GM12878 (cell line): ENCODE data around the gene ABCA13. TPM values are rescaled to one million over a fixed set of nuclear protein-coding genes. Genes with fewer than 3 reads are reported as not detected.

Experiments
- ATAC-seq: fragments of 200-7000 bp; cut with Tn5 transposase; 3 replicates; pipeline ENCODE4 v1.9.1; 2020; ENCODE audit warnings: mild to moderate bottlenecking, moderate library complexity
- BruUV-seq: library from RNA; stranded (reverse); fragments of 400-500 nt; replicated peaks from 2 replicates; lab custom pipeline; 2021; lab: Mats Ljungman, UMichigan
- CTCF ChIA-PET: fragments of 300-600 bp; sonication (Branson Sonifier 250); formaldehyde crosslinking; extraction: SDS; loops from one replicate; lab custom pipeline; 2021; ENCODE audit warnings: inconsistent platforms; lab: Yijun Ruan, JAX
- POLR2A ChIA-PET: fragments of 350-600 bp; formaldehyde crosslinking; extraction: SDS; loops from one replicate; lab custom pipeline; 2021; ENCODE audit warnings: inconsistent platforms; lab: Charles Lee
- RAD21 ChIA-PET: fragments of 300-600 bp; sonication (Branson Sonifier 250); formaldehyde crosslinking; loops from one replicate; lab custom pipeline; 2023; ENCODE audit warnings: antibody characterized with exemption; ENCODE audit not compliant: unreplicated experiment; lab: Charles Lee
- SMC1A ChIA-PET: fragments of 300-600 bp; sonication (Branson Sonifier 250); formaldehyde crosslinking; loops from one replicate; lab custom pipeline; 2023; ENCODE audit not compliant: unreplicated experiment, uncharacterized antibody; lab: Charles Lee
- DNase-seq: peaks from one replicate; pipeline ENCODE4 v3.0.0-alpha.2; 2011; ENCODE audit warnings: low read depth, low spot score
- FAIRE-seq: peaks from 3 replicates; lab custom pipeline; 2011; peaks lifted over from hg19 to GRCh38; lab: Jason Lieb, UNC
- H2AFZ ChIP-seq: 2 replicates; pipeline ENCODE4 v1.6.0; 2011; ENCODE audit warnings: low read depth, low read length, control low read depth; ENCODE audit not compliant: control insufficient read depth
- H3K27ac ChIP-seq: 2 replicates; pipeline ENCODE4 v1.5.1; 2011; ENCODE audit warnings: control low read depth; ENCODE audit not compliant: control insufficient read depth, insufficient read depth
- H3K27me3 ChIP-seq, 2 experiments: replicated peaks in 1 of 2; 2 replicates each; pipeline versions ENCODE4 v1.6.0 to v1.6.1; 2011; ENCODE audit warnings: low read length in 1 of 2; ENCODE audit not compliant: control insufficient read depth in 2 of 2, insufficient read depth in 2 of 2
- H3K36me3 ChIP-seq, 2 experiments: 2 replicates each; pipeline ENCODE4 v1.5.1; 2011; ENCODE audit warnings: low read length in 1 of 2; ENCODE audit not compliant: control insufficient read depth in 2 of 2, insufficient read depth in 2 of 2
- H3K4me1 ChIP-seq: 2 replicates; pipeline ENCODE4 v1.6.1; 2011; ENCODE audit warnings: mild to moderate bottlenecking, low read length, moderate library complexity, mixed read lengths; ENCODE audit not compliant: control insufficient read depth, insufficient read depth
- H3K4me2 ChIP-seq: 2 replicates; pipeline ENCODE4 v1.6.0; 2011; ENCODE audit warnings: control low read depth; ENCODE audit not compliant: control insufficient read depth, insufficient read depth
- H3K4me3 ChIP-seq: fragments of 200-600 bp; sonication (generic); 2 replicates; pipeline ENCODE4 v1.5.1; 2016
- H3K79me2 ChIP-seq: 2 replicates; pipeline ENCODE4 v1.6.0; 2011; ENCODE audit warnings: low read length; ENCODE audit not compliant: control insufficient read depth, insufficient read depth
- H3K9ac ChIP-seq: 2 replicates; pipeline ENCODE4 v1.8.0; 2011; ENCODE audit warnings: low read length, control low read depth, mixed read lengths; ENCODE audit not compliant: control insufficient read depth, insufficient read depth
- H3K9me3 ChIP-seq: replicated peaks from 3 replicates; pipeline ENCODE4 v1.5.1; 2011; ENCODE audit warnings: mild to moderate bottlenecking, low read length; ENCODE audit not compliant: control insufficient read depth, insufficient read depth
- H4K20me1 ChIP-seq: 2 replicates; pipeline ENCODE4 v1.6.0; 2011; ENCODE audit not compliant: control insufficient read depth, insufficient read depth
- GATAD2B ChIP-seq: fragments of 450-650 bp; conservative IDR thresholded peaks from 2 replicates; pipeline ENCODE4 v1.6.1; 2017; ENCODE audit warnings: low read depth, mild to moderate bottlenecking, moderate library complexity
- HDAC6 ChIP-seq: fragments of 200-600 bp; sonication (generic); IDR thresholded peaks from one replicate; pipeline ENCODE4 v1.8.0; 2017; ENCODE audit warnings: antibody characterized with exemption; ENCODE audit not compliant: unreplicated experiment
- JUNB ChIP-seq: IDR thresholded peaks from 2 replicates; pipeline ENCODE4 v1.6.1; 2016; ENCODE audit warnings: antibody characterized with exemption, mild to moderate bottlenecking
- MYB ChIP-seq: fragments of 150-350 bp; IDR thresholded peaks from 2 replicates; pipeline ENCODE4 v1.6.1; 2014; ENCODE audit warnings: mild to moderate bottlenecking, low read depth, low read length, borderline replicate concordance
- PML ChIP-seq: IDR thresholded peaks from 2 replicates; pipeline ENCODE4 v1.6.1; 2012; ENCODE audit warnings: low read length, inconsistent platforms
- RUNX3 ChIP-seq: IDR thresholded peaks from 2 replicates; pipeline ENCODE4 v1.6.1; 2012; ENCODE audit warnings: low read length, inconsistent platforms
- SMAD5 ChIP-seq: IDR thresholded peaks from 2 replicates; pipeline ENCODE4 v1.6.1; 2016; ENCODE audit warnings: antibody characterized with exemption, low read depth
- SMARCA5 ChIP-seq: fragments of 450-650 bp; IDR thresholded peaks from 2 replicates; pipeline ENCODE4 v1.6.1; 2017; ENCODE audit warnings: mild to moderate bottlenecking
- SP1 ChIP-seq: IDR thresholded peaks from one replicate; pipeline ENCODE4 v1.6.1; 2011; ENCODE audit warnings: low read depth, low read length
- WGBS: methylation state at CpG from one replicate; pipeline ENCODE4 v1.1.6; 2016; ENCODE audit warnings: low lambda C conversion rate; ENCODE audit not compliant: insufficient replicate concordance, insufficient coverage; ENCODE audit errors: missing lambda C conversion rate; 5-methylcytosine and 5-hydroxymethylcytosine counted together
- in situ Hi-C: fragments of 300-500 bp; cut with MboI; formaldehyde crosslinking; loops from 9 replicates; pipeline ENCODE4 v1.14.3; 2018; ENCODE audit warnings: mixed read lengths
- intact Hi-C: fragments of 100-400 bp; cut with micrococcal nuclease; formaldehyde crosslinking; loops from one replicate; pipeline ENCODE4 v1.14.2; 2022; ENCODE audit not compliant: unreplicated experiment
- polyA plus RNA-seq, 11 experiments: library from polyadenylated mRNA; depleted of rRNA in 4 of 11; unstranded in 6 of 11; stranded (reverse) in 5 of 11; fragments of >200 nt; fragmentation: Nextera tagmentation in 4 of 11; fragmentation: Illumina TruSeq in 1 of 11; extraction: Ambion mirVana in 4 of 11; extraction: Trizol in 1 of 11; gene quantifications; 1 replicate in 1 of 11; 2 replicates in 10 of 11; pipeline versions ENCODE4 v1.2.1 to v1.2.3, GENCODE V29; 2011 to 2016; ENCODE audit warnings: inconsistent platforms in 2 of 11, missing spikeins in 2 of 11, low read depth in 1 of 11
- total RNA-seq, 4 experiments: library from RNA; depleted of rRNA in 3 of 4; stranded (reverse); fragments of >200 nt in 3 of 4; fragmentation: Illumina TruSeq in 1 of 4; extraction: Trizol in 1 of 4; gene quantifications; 2 replicates each; pipeline versions ENCODE4 v1.2.1 to v1.2.3, GENCODE V29; 2013 to 2021
- TF ChIP-seq, protein P1 (sequence below): fragments of 450-650 bp; IDR thresholded peaks from 2 replicates; pipeline ENCODE4 v1.6.1; 2017; ENCODE audit warnings: borderline replicate concordance
- TF ChIP-seq, protein P2 (sequence below): fragments of 150-350 bp; IDR thresholded peaks from 2 replicates; pipeline ENCODE4 v1.6.1; 2014; ENCODE audit warnings: mild to moderate bottlenecking, low read depth, low read length
- TF ChIP-seq, protein P3 (sequence below): fragments of 450-650 bp; formaldehyde crosslinking; IDR thresholded peaks from 2 replicates; pipeline ENCODE4 v1.5.0; 2022; ENCODE audit warnings: mild to moderate bottlenecking, missing genetic modification characterization

The ABCA13 gene
- total and polyA plus RNA-seq, 10 of the 15 experiments (the other 5 are each of a cell fraction or from before 2014, with no cell fraction given): under 0.01 to 0.98 (median 0.04) TPM; not detected in 2

DNA sequence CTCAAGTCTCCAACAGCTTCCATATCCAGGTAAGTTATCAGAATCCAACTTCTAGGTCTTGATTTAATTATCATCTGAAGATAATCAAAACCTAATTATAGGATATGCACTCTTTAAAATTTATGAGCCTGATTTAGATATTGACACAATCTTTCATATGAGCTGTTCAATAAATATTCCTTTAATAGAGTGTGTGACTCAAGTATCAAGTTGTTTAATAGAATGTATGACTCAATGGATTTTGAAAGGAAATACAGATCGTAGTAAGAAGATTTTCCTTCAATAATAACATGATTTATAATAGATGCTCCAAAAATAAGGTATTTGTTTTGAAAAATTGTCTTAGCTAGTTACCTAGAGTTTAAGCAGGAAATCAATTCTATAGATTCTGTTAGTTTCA, 97.8 kb downstream of the ABCA13 start:
- ChIA-PET SMC1A (interaction anchor here (1.4 kb wide), 1 partner anchor 14 kb away, joined by 5 read pairs; no protein-coding TSS in a partner anchor), CTCF (interaction anchor here (1.2 kb wide), 1 partner anchor 14 kb away, joined by 3 read pairs; no protein-coding TSS in a partner anchor), RAD21 (interaction anchor here (0.7 kb wide), 1 partner anchor 108 kb away, joined by 3 read pairs; no protein-coding TSS in a partner anchor), POLR2A (interaction anchor here (0.7 kb wide), 1 partner anchor 171 kb away, joined by 3 read pairs; no protein-coding TSS in a partner anchor)
- Histone ChIP-seq H3K4me1 (no peaks in the 10 kb centered on the region), H3K9ac (no peak overlapping the region), H3K9me3 (no peaks in the 10 kb centered on the region), H2AFZ (no peak overlapping the region), H4K20me1 (no peaks in the 10 kb centered on the region), H3K4me3 (no peak overlapping the region), H3K79me2 (no peaks in the 10 kb centered on the region), H3K36me3 (no peaks in the 10 kb centered on the region), H3K27ac (no peak overlapping the region), H3K4me2 (no peak overlapping the region), H3K27me3 (no peaks in the 10 kb centered on the region)
- no peak for ATAC-seq
- intact Hi-C loops: no loop called here
- DNase-seq: no peak
- in situ Hi-C loops: no loop called here
- BruUV-seq: no TSS peak
- FAIRE-seq: no peak
- no peak for TF ChIP-seq MYB
- TF ChIP-seq GATAD2B: no peak
- no peak for TF ChIP-seq SMAD5
- WGBS: 0% methylated on average over 1 of the region's 1 CpG

DNA sequence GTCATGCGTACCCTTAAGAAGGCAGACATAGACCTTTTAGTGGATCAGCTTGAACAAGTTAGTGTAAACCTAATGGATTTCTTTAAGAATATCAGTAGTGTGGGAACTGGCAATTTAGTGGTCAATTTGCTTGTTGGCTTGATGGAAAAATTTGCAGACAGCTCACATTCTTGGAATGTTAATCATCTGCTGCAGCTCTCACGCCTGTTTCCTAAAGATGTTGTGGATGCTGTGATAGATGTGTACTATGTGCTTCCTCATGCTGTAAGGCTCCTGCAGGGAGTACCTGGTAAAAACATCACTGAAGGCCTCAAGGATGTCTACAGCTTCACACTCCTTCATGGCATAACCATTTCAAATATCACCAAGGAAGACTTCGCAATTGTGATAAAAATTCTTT, 103.4 kb downstream of the ABCA13 start:
- Histone ChIP-seq H3K9me3 (no peaks in the 10 kb centered on the region), H3K79me2 (no peaks in the 10 kb centered on the region), H3K4me1 (no peaks in the 10 kb centered on the region), H3K27me3 (peaks cover 0 to 2% of the 10 kb centered on the region in 2 experiments; a peak in 1 of 4 replicates), H4K20me1 (no peaks in the 10 kb centered on the region), H3K27ac (no peak overlapping the region), H3K4me3 (no peak overlapping the region), H3K36me3 (no peaks in the 10 kb centered on the region), H3K4me2 (no peak overlapping the region), H2AFZ (no peak overlapping the region), H3K9ac (no peak overlapping the region)
- SMC1A ChIA-PET: interaction anchor here (0.6 kb wide), 1 partner anchor 203 kb away, joined by 3 read pairs; no protein-coding TSS in a partner anchor
- DNase-seq (no peak), ATAC-seq (no peak), FAIRE-seq (no peak)
- intact Hi-C loops (no loop called here), in situ Hi-C loops (no loop called here)
- RAD21 ChIA-PET: no interaction called here
- CTCF ChIA-PET: no interaction called here
- 33% methylated on average over 3 of the region's 3 CpGs for WGBS
- BruUV-seq: no TSS peak
- TF ChIP-seq, protein P1, sequence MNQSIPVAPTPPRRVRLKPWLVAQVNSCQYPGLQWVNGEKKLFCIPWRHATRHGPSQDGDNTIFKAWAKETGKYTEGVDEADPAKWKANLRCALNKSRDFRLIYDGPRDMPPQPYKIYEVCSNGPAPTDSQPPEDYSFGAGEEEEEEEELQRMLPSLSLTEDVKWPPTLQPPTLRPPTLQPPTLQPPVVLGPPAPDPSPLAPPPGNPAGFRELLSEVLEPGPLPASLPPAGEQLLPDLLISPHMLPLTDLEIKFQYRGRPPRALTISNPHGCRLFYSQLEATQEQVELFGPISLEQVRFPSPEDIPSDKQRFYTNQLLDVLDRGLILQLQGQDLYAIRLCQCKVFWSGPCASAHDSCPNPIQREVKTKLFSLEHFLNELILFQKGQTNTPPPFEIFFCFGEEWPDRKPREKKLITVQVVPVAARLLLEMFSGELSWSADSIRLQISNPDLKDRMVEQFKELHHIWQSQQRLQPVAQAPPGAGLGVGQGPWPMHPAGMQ: no peak
- TF ChIP-seq, protein P2, sequence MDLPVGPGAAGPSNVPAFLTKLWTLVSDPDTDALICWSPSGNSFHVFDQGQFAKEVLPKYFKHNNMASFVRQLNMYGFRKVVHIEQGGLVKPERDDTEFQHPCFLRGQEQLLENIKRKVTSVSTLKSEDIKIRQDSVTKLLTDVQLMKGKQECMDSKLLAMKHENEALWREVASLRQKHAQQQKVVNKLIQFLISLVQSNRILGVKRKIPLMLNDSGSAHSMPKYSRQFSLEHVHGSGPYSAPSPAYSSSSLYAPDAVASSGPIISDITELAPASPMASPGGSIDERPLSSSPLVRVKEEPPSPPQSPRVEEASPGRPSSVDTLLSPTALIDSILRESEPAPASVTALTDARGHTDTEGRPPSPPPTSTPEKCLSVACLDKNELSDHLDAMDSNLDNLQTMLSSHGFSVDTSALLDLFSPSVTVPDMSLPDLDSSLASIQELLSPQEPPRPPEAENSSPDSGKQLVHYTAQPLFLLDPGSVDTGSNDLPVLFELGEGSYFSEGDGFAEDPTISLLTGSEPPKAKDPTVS: no peak
- TF ChIP-seq SP1: no peak
- no peak for TF ChIP-seq JUNB
- no peak for TF ChIP-seq HDAC6
- TF ChIP-seq SMARCA5: no peak
- TF ChIP-seq, protein P3, sequence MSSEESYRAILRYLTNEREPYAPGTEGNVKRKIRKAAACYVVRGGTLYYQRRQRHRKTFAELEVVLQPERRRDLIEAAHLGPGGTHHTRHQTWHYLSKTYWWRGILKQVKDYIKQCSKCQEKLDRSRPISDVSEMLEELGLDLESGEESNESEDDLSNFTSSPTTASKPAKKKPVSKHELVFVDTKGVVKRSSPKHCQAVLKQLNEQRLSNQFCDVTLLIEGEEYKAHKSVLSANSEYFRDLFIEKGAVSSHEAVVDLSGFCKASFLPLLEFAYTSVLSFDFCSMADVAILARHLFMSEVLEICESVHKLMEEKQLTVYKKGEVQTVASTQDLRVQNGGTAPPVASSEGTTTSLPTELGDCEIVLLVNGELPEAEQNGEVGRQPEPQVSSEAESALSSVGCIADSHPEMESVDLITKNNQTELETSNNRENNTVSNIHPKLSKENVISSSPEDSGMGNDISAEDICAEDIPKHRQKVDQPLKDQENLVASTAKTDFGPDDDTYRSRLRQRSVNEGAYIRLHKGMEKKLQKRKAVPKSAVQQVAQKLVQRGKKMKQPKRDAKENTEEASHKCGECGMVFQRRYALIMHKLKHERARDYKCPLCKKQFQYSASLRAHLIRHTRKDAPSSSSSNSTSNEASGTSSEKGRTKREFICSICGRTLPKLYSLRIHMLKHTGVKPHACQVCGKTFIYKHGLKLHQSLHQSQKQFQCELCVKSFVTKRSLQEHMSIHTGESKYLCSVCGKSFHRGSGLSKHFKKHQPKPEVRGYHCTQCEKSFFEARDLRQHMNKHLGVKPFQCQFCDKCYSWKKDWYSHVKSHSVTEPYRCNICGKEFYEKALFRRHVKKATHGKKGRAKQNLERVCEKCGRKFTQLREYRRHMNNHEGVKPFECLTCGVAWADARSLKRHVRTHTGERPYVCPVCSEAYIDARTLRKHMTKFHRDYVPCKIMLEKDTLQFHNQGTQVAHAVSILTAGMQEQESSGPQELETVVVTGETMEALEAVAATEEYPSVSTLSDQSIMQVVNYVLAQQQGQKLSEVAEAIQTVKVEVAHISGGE: no peak
- no peak for TF ChIP-seq RUNX3
- TF ChIP-seq PML: no peak
- POLR2A ChIA-PET: no interaction called here
